Measurements from ENCODE around the gene KIF16B. TPM values are rescaled to one million over a fixed set of nuclear protein-coding genes. Genes with fewer than 3 reads are reported as not detected.

The KIF16B gene
- total and polyA plus RNA-seq, 2 of the 8 experiments (the other 6 are each of a cell fraction or from before 2014, with no cell fraction given): 3.0 to 9.2 TPM

- ChIA-PET POLR2A (ENCODE audit: partially characterized antibody) (no interaction called here), CTCF (ENCODE audit: partially characterized antibody) (interaction anchor here (0.7 to 1.2 kb wide), 3 partner anchors 16 to 664 kb away, joined by 3 read pairs; no protein-coding TSS in a partner anchor)
- no peak overlapping the region for H2BK120ac ChIP-seq (replicated peaks; ENCODE audit: low read depth, low read length)
- FAIRE-seq (no peak), DNase-seq (ENCODE audit: low read depth in 1 of 2, low spot score in 2 of 2) (no peak)
- H3K27me3 ChIP-seq (replicated peaks in 1 of 4; ENCODE audit: control insufficient read depth in 3 of 4, extremely low read depth in 1 of 4, insufficient read depth in 3 of 4, low read length in 3 of 4): no peaks in the 10 kb centered on the region; a peak in 1 of 7 replicates
- no peaks in the 10 kb centered on the region for H3K79me2 ChIP-seq (ENCODE audit: control insufficient read depth in 1 of 2, insufficient read depth in 2 of 2, low read length in 2 of 2)
- no peak overlapping the region for H2BK20ac ChIP-seq (ENCODE audit: low read length)
- no peak overlapping the region for H3K14ac ChIP-seq (ENCODE audit: insufficient read length)
- no peak overlapping the region for H3K4me2 ChIP-seq (ENCODE audit: insufficient read depth in 1 of 2, low read depth in 2 of 2, low read length in 2 of 2)
- TF ChIP-seq BRCA1 (IDR thresholded peaks at IDR 0.05; ENCODE audit: low read depth, low read length): no peak
- TF ChIP-seq USF2 (IDR thresholded peaks at IDR 0.05; ENCODE audit: low read length): no peak
- H3K79me1 ChIP-seq (ENCODE audit: low read depth, low read length): no peaks in the 10 kb centered on the region
- no peak overlapping the region for H2BK12ac ChIP-seq (ENCODE audit: low read depth, low read length)
- no peak overlapping the region for H2AFZ ChIP-seq (ENCODE audit: low read length)
- no peak overlapping the region for H3K23ac ChIP-seq (ENCODE audit: insufficient read length)
- no peak overlapping the region for H3K9ac ChIP-seq (replicated peaks in 1 of 4; ENCODE audit: extremely low read depth in 1 of 4, low read depth in 3 of 4, low read length in 3 of 4)
- no peaks in the 10 kb centered on the region for H3K9me3 ChIP-seq (ENCODE audit: insufficient read depth in 2 of 2, low read depth in 1 of 2, low read length in 1 of 2)
- H3K56ac ChIP-seq (replicated peaks; ENCODE audit: insufficient read length, low read depth, low read length): no peak overlapping the region
- no peaks in the 10 kb centered on the region for H3K23me2 ChIP-seq (ENCODE audit: low read depth, low read length)
- H4K91ac ChIP-seq (replicated peaks; ENCODE audit: insufficient read length, low read length): no peak overlapping the region
- H3K27ac ChIP-seq (ENCODE audit: low read depth, low read length): no peak overlapping the region
- no peak overlapping the region for H3K4ac ChIP-seq (replicated peaks; ENCODE audit: insufficient read length, low read depth, low read length)
- H2BK15ac ChIP-seq (ENCODE audit: low read length): no peak overlapping the region
- no peak overlapping the region for H4K5ac ChIP-seq (ENCODE audit: insufficient read length, low read depth, low read length)
- H3K18ac ChIP-seq (ENCODE audit: extremely low read depth, low read length): no peak overlapping the region
- no peak overlapping the region; the same call in 1 of the 2 replicates for H4K8ac ChIP-seq (ENCODE audit: extremely low read depth, insufficient read depth, low read length)
- 89% methylated on average over 8 of the region's 8 CpGs; no CpG with 5 or more reads in 1 of the 2 experiments for WGBS, 2 experiments (ENCODE audit: extremely low coverage in 1 of 2, insufficient coverage in 1 of 2, insufficient read length in 1 of 2, insufficient replicate concordance in 2 of 2, low coverage in 1 of 2, low lambda C conversion rate in 2 of 2, missing lambda C conversion rate in 1 of 2)
- H4K20me1 ChIP-seq (replicated peaks in 1 of 2; ENCODE audit: control insufficient read depth in 1 of 2, insufficient read depth in 2 of 2, low read length in 2 of 2): no peaks in the 10 kb centered on the region
- H3K4me3 ChIP-seq (ENCODE audit: extremely low read depth in 1 of 4, insufficient read depth in 2 of 4, low read depth in 3 of 4, low read length in 4 of 4): no peak overlapping the region
- no peak overlapping the region for H2BK5ac ChIP-seq (ENCODE audit: low read depth, low read length)
- H2AK5ac ChIP-seq (ENCODE audit: low read depth, low read length): no peak overlapping the region
- H3K4me1 ChIP-seq (replicated peaks in 1 of 4; ENCODE audit: control insufficient read depth in 3 of 4, insufficient read depth in 4 of 4, low read length in 3 of 4): peaks cover 0 to 4% (median 3%) of the 10 kb centered on the region in 4 experiments; a peak in 2 of 7 replicates
- no peaks in the 10 kb centered on the region for H3K36me3 ChIP-seq (ENCODE audit: control insufficient read depth in 2 of 4, insufficient read depth in 4 of 4, low read length in 3 of 4)
Observed at GRCh38 chr20:16417001-16417400, 156.2 kb downstream of the KIF16B start.

All from H1 (cell line).